AG04449 (cell line): ENCODE results near the gene AGA.

ENCODE experiments used
- CTCF ChIA-PET: fragments of 350-600 bp; formaldehyde crosslinking; extraction: SDS; loops from one replicate; lab custom pipeline; 2021; ENCODE audit warnings: antibody characterized with exemption; lab: Yijun Ruan, JAX
- POLR2A ChIA-PET: fragments of 400-600, 350-600 bp; formaldehyde crosslinking; extraction: SDS; loops from one replicate; lab custom pipeline; 2020; ENCODE audit warnings: antibody characterized with exemption, inconsistent platforms; lab: Yijun Ruan, JAX
- DNase-seq: peaks from one replicate; pipeline ENCODE4 v3.0.0-alpha.2; 2010; ENCODE audit warnings: low read depth, low spot score
- H3K4me3 ChIP-seq: 2 replicates; pipeline ENCODE4 v1.5.1; 2011; ENCODE audit warnings: low read depth, mild to moderate bottlenecking, control low read depth, low read length
- CTCF ChIP-seq: IDR thresholded peaks from one replicate; pipeline ENCODE4 v1.5.1; 2011; ENCODE audit warnings: mild to moderate bottlenecking, moderate library complexity, low read length, control low read depth, inconsistent platforms; ENCODE audit not compliant: insufficient read depth; ENCODE audit errors: missing control alignments

AGA gene

GRCh38 chr4:177404342-177404741, 37.9 kb downstream of the AGA start:
- DNase-seq = no peak
- POLR2A ChIA-PET = no interaction called here
- no peak overlapping the region for H3K4me3 ChIP-seq
- CTCF ChIA-PET = interaction anchor here (0.8 kb wide), 1 partner anchor 11 kb away, joined by 3 read pairs; no protein-coding TSS in a partner anchor
- TF ChIP-seq CTCF = no peak

- TF ChIP-seq CTCF = no peak
- DNase-seq = no peak
- no peak overlapping the region for H3K4me3 ChIP-seq
- POLR2A ChIA-PET = no interaction called here
- CTCF ChIA-PET = interaction anchor here (0.8 kb wide), 1 partner anchor 11 kb away, joined by 3 read pairs; no protein-coding TSS in a partner anchor
Observed at GRCh38 chr4:177403746-177404145, 38.5 kb downstream of the AGA start.

GRCh38 chr4:177401658-177402273, 40.5 kb downstream of the AGA start:
- POLR2A ChIA-PET = no interaction called here
- no peak for DNase-seq
- no peak for TF ChIP-seq CTCF
- H3K4me3 ChIP-seq = no peak overlapping the region
- CTCF ChIA-PET = no interaction called here

- H3K4me3 ChIP-seq = no peak overlapping the region
- DNase-seq = no peak
- no peak for TF ChIP-seq CTCF
- CTCF ChIA-PET = no interaction called here
- POLR2A ChIA-PET = no interaction called here
Observed at GRCh38 chr4:177400030-177400429, 42.2 kb downstream of the AGA start.

- no peak overlapping the region for H3K4me3 ChIP-seq
- no peak for TF ChIP-seq CTCF
- DNase-seq = no peak
- CTCF ChIA-PET = no interaction called here
- POLR2A ChIA-PET = no interaction called here
Observed at GRCh38 chr4:177396352-177396751, 45.9 kb downstream of the AGA start.

GRCh38 chr4:177393236-177393635, 49.0 kb downstream of the AGA start:
- POLR2A ChIA-PET = no interaction called here
- no peak for DNase-seq
- CTCF ChIA-PET = interaction anchor here (0.8 kb wide), 1 partner anchor 11 kb away, joined by 3 read pairs; no protein-coding TSS in a partner anchor
- H3K4me3 ChIP-seq = no peak overlapping the region
- no peak for TF ChIP-seq CTCF
